ENCODE data around the gene ZNF791.

ZNF791 gene

GRCh38 chr19:12606796-12607195 lies 3.9 kb upstream of the ZNF791 start:
- H3K36me3 ChIP-seq (replicated peaks in 1 of 2; ENCODE audit: control insufficient read depth in 2 of 2, insufficient read depth in 2 of 2, low read length in 2 of 2), result peaks cover 5 to 42% of the 10 kb centered on the region in 2 donors
- H2BK5ac ChIP-seq (ENCODE audit: low read length), result no peak overlapping the region
- no peak overlapping the region for H2BK120ac ChIP-seq (ENCODE audit: low read depth, low read length)
- peaks cover 4% of the 10 kb centered on the region for H3K79me1 ChIP-seq (ENCODE audit: low read depth, low read length)
- no peak overlapping the region for H2BK15ac ChIP-seq (ENCODE audit: low read length)
- no peak overlapping the region for H3K14ac ChIP-seq (ENCODE audit: low read length)
- H3K4me3 ChIP-seq (ENCODE audit: low read length in 2 of 2), result no peak overlapping the region
- H4K91ac ChIP-seq (ENCODE audit: low read depth, low read length, poor library complexity), result no peak overlapping the region
- no peak overlapping the region for H3K23ac ChIP-seq (ENCODE audit: low read depth, low read length, poor library complexity)
- WGBS, 2 donors (ENCODE audit: extremely low coverage in 2 of 2, insufficient read length in 2 of 2, insufficient replicate concordance in 1 of 2), result no CpG with 5 or more reads among the region's 1 CpG
- no peak overlapping the region for H4K8ac ChIP-seq (ENCODE audit: low read depth, low read length)
- no peak overlapping the region for H2AFZ ChIP-seq (ENCODE audit: low read length)
- no peak overlapping the region for H2AK5ac ChIP-seq (ENCODE audit: low read depth, low read length)
- H2BK12ac ChIP-seq (ENCODE audit: low read length), result no peak overlapping the region
- peaks cover 0 to 3% of the 10 kb centered on the region in 2 donors for H3K9me3 ChIP-seq (replicated peaks in 1 of 2; ENCODE audit: control insufficient read depth in 2 of 2, insufficient read depth in 1 of 2, low read depth in 1 of 2, low read length in 2 of 2)
- no peak overlapping the region for H3K4ac ChIP-seq (ENCODE audit: low read length)
- H3K4me2 ChIP-seq (ENCODE audit: insufficient read depth, low read length, poor library complexity, severe bottlenecking), result no peak overlapping the region
- no peaks in the 10 kb centered on the region for H3K27me3 ChIP-seq (ENCODE audit: control insufficient read depth in 3 of 3, insufficient read depth in 3 of 3, low read depth in 1 of 3, low read length in 3 of 3)
- peaks cover 2 to 3% of the 10 kb centered on the region in 2 donors for H3K4me1 ChIP-seq (ENCODE audit: control insufficient read depth in 2 of 2, insufficient read depth in 1 of 2, low read depth in 1 of 2, low read length in 2 of 2)
- H3K18ac ChIP-seq (ENCODE audit: low read length), result no peak overlapping the region
- H3K9ac ChIP-seq (ENCODE audit: low read depth, low read length, poor library complexity), result no peak overlapping the region
- H3K27ac ChIP-seq (replicated peaks; ENCODE audit: low read length), result no peak overlapping the region
- DNase-seq (ENCODE audit: low spot score), result no peak

DNA sequence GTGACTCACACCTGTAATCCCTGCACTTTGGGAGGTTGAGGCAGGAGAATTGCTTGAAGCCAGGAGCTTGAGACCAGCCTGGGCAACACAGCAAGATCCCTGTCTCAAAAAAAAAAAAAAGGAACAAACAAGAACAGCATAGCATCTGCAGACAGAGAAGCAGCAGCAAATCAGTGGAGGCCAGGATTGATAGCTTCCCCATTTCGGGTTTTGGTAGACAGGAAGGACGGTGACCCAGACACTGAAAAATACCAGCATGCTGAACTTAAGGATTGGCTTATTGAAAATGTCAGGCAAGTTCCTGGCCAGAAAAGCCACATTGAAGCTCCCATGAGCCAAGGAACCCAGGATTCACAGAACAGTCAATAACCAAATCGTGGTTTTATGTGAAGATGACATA lies 3.1 kb upstream of the ZNF791 start:
- H2BK15ac ChIP-seq (ENCODE audit: low read length), result no peak overlapping the region
- H3K14ac ChIP-seq (ENCODE audit: low read length), result no peak overlapping the region
- no peak overlapping the region for H3K4me2 ChIP-seq (ENCODE audit: insufficient read depth, low read length, poor library complexity, severe bottlenecking)
- peaks cover 2 to 3% of the 10 kb centered on the region in 2 donors for H3K4me1 ChIP-seq (ENCODE audit: control insufficient read depth in 2 of 2, insufficient read depth in 1 of 2, low read depth in 1 of 2, low read length in 2 of 2)
- H2AFZ ChIP-seq (ENCODE audit: low read length), result no peak overlapping the region
- peaks cover 5 to 40% of the 10 kb centered on the region in 2 donors for H3K36me3 ChIP-seq (replicated peaks in 1 of 2; ENCODE audit: control insufficient read depth in 2 of 2, insufficient read depth in 2 of 2, low read length in 2 of 2)
- no CpG with 5 or more reads among the region's 3 CpGs for WGBS, 2 donors (ENCODE audit: extremely low coverage in 2 of 2, insufficient read length in 2 of 2, insufficient replicate concordance in 1 of 2)
- no peak overlapping the region for H2AK5ac ChIP-seq (ENCODE audit: low read depth, low read length)
- H3K27me3 ChIP-seq (ENCODE audit: control insufficient read depth in 3 of 3, insufficient read depth in 3 of 3, low read depth in 1 of 3, low read length in 3 of 3), result no peaks in the 10 kb centered on the region
- peaks cover 4% of the 10 kb centered on the region for H3K79me1 ChIP-seq (ENCODE audit: low read depth, low read length)
- no peak overlapping the region for H3K4ac ChIP-seq (ENCODE audit: low read length)
- no peak overlapping the region for H3K9ac ChIP-seq (ENCODE audit: low read depth, low read length, poor library complexity)
- H3K4me3 ChIP-seq (ENCODE audit: low read length in 2 of 2), result no peak overlapping the region
- no peak overlapping the region for H3K27ac ChIP-seq (replicated peaks; ENCODE audit: low read length)
- H3K9me3 ChIP-seq (replicated peaks in 1 of 2; ENCODE audit: control insufficient read depth in 2 of 2, insufficient read depth in 1 of 2, low read depth in 1 of 2, low read length in 2 of 2), result peaks cover 0 to 3% of the 10 kb centered on the region in 2 donors
- H2BK120ac ChIP-seq (ENCODE audit: low read depth, low read length), result no peak overlapping the region
- no peak overlapping the region for H3K23ac ChIP-seq (ENCODE audit: low read depth, low read length, poor library complexity)
- H4K91ac ChIP-seq (ENCODE audit: low read depth, low read length, poor library complexity), result no peak overlapping the region
- no peak for DNase-seq (ENCODE audit: low spot score)
- H2BK5ac ChIP-seq (ENCODE audit: low read length), result no peak overlapping the region
- H2BK12ac ChIP-seq (ENCODE audit: low read length), result no peak overlapping the region
- H4K8ac ChIP-seq (ENCODE audit: low read depth, low read length), result no peak overlapping the region
- no peak overlapping the region for H3K18ac ChIP-seq (ENCODE audit: low read length)

GRCh38 chr19:12611361-12611699 lies 610 bp downstream of the ZNF791 start:
- no peak overlapping the region for H3K4ac ChIP-seq (ENCODE audit: low read length)
- no peak overlapping the region for H4K91ac ChIP-seq (ENCODE audit: low read depth, low read length, poor library complexity)
- H3K14ac ChIP-seq (ENCODE audit: low read length), result peak overlapping the region; percentile 5
- H3K4me2 ChIP-seq (ENCODE audit: insufficient read depth, low read length, poor library complexity, severe bottlenecking), result peak overlapping the region; percentile 73
- H3K4me1 ChIP-seq (ENCODE audit: control insufficient read depth in 2 of 2, insufficient read depth in 1 of 2, low read depth in 1 of 2, low read length in 2 of 2), result peaks cover 2 to 3% of the 10 kb centered on the region in 2 donors
- peak overlapping the region; percentile 97 for H3K23ac ChIP-seq (ENCODE audit: low read depth, low read length, poor library complexity)
- H2BK12ac ChIP-seq (ENCODE audit: low read length), result no peak overlapping the region
- peaks cover 0 to 11% of the 10 kb centered on the region in 2 donors for H3K9me3 ChIP-seq (replicated peaks in 1 of 2; ENCODE audit: control insufficient read depth in 2 of 2, insufficient read depth in 1 of 2, low read depth in 1 of 2, low read length in 2 of 2)
- no peak overlapping the region for H2BK5ac ChIP-seq (ENCODE audit: low read length)
- H3K36me3 ChIP-seq (replicated peaks in 1 of 2; ENCODE audit: control insufficient read depth in 2 of 2, insufficient read depth in 2 of 2, low read length in 2 of 2), result peaks cover 11 to 51% of the 10 kb centered on the region in 2 donors
- peak overlapping the region; percentile 72 to 96 for H3K4me3 ChIP-seq (ENCODE audit: low read length in 2 of 2)
- peak overlapping the region; percentile 99 for H3K9ac ChIP-seq (ENCODE audit: low read depth, low read length, poor library complexity)
- DNase-seq (ENCODE audit: low spot score), result peak; percentile 57
- H4K8ac ChIP-seq (ENCODE audit: low read depth, low read length), result no peak overlapping the region
- no peaks in the 10 kb centered on the region for H3K27me3 ChIP-seq (ENCODE audit: control insufficient read depth in 3 of 3, insufficient read depth in 3 of 3, low read depth in 1 of 3, low read length in 3 of 3)
- H2AK5ac ChIP-seq (ENCODE audit: low read depth, low read length), result peak overlapping the region; percentile 92
- H3K27ac ChIP-seq (replicated peaks; ENCODE audit: low read length), result peak overlapping the region; percentile 86
- H2BK120ac ChIP-seq (ENCODE audit: low read depth, low read length), result no peak overlapping the region
- WGBS, 2 donors (ENCODE audit: extremely low coverage in 2 of 2, insufficient read length in 2 of 2, insufficient replicate concordance in 1 of 2), result no CpG with 5 or more reads among the region's 10 CpGs
- H3K18ac ChIP-seq (ENCODE audit: low read length), result peak overlapping the region; percentile 94
- H2AFZ ChIP-seq (ENCODE audit: low read length), result peak overlapping the region; percentile 89
- H3K79me1 ChIP-seq (ENCODE audit: low read depth, low read length), result peaks cover 4% of the 10 kb centered on the region
- no peak overlapping the region for H2BK15ac ChIP-seq (ENCODE audit: low read length)

GRCh38 chr19:12617646-12618045 lies 6.9 kb downstream of the ZNF791 start:
- H3K27ac ChIP-seq (replicated peaks; ENCODE audit: low read length), result no peak overlapping the region
- no peak overlapping the region for H2AK5ac ChIP-seq (ENCODE audit: low read depth, low read length)
- H2BK15ac ChIP-seq (ENCODE audit: low read length), result no peak overlapping the region
- H3K14ac ChIP-seq (ENCODE audit: low read length), result no peak overlapping the region
- H2AFZ ChIP-seq (ENCODE audit: low read length), result no peak overlapping the region
- no peak overlapping the region for H2BK12ac ChIP-seq (ENCODE audit: low read length)
- no peak overlapping the region for H2BK5ac ChIP-seq (ENCODE audit: low read length)
- WGBS, 2 donors (ENCODE audit: extremely low coverage in 2 of 2, insufficient read length in 2 of 2, insufficient replicate concordance in 1 of 2), result no CpG with 5 or more reads among the region's 4 CpGs
- H3K4ac ChIP-seq (ENCODE audit: low read length), result no peak overlapping the region
- H3K79me1 ChIP-seq (ENCODE audit: low read depth, low read length), result peaks cover 2% of the 10 kb centered on the region
- peaks cover 5 to 41% of the 10 kb centered on the region in 2 donors for H3K9me3 ChIP-seq (replicated peaks in 1 of 2; ENCODE audit: control insufficient read depth in 2 of 2, insufficient read depth in 1 of 2, low read depth in 1 of 2, low read length in 2 of 2)
- no peak for DNase-seq (ENCODE audit: low spot score)
- H3K23ac ChIP-seq (ENCODE audit: low read depth, low read length, poor library complexity), result no peak overlapping the region
- no peak overlapping the region for H4K91ac ChIP-seq (ENCODE audit: low read depth, low read length, poor library complexity)
- no peaks in the 10 kb centered on the region for H3K27me3 ChIP-seq (ENCODE audit: control insufficient read depth in 3 of 3, insufficient read depth in 3 of 3, low read depth in 1 of 3, low read length in 3 of 3)
- H3K18ac ChIP-seq (ENCODE audit: low read length), result no peak overlapping the region
- H3K4me2 ChIP-seq (ENCODE audit: insufficient read depth, low read length, poor library complexity, severe bottlenecking), result no peak overlapping the region
- peaks cover 9 to 50% of the 10 kb centered on the region in 2 donors for H3K36me3 ChIP-seq (replicated peaks in 1 of 2; ENCODE audit: control insufficient read depth in 2 of 2, insufficient read depth in 2 of 2, low read length in 2 of 2)
- H4K8ac ChIP-seq (ENCODE audit: low read depth, low read length), result no peak overlapping the region
- H3K4me3 ChIP-seq (ENCODE audit: low read length in 2 of 2), result no peak overlapping the region
- H2BK120ac ChIP-seq (ENCODE audit: low read depth, low read length), result no peak overlapping the region
- H3K4me1 ChIP-seq (ENCODE audit: control insufficient read depth in 2 of 2, insufficient read depth in 1 of 2, low read depth in 1 of 2, low read length in 2 of 2), result no peaks in the 10 kb centered on the region
- H3K9ac ChIP-seq (ENCODE audit: low read depth, low read length, poor library complexity), result no peak overlapping the region

All from neuronal stem cell (in vitro differentiated cells).